CD14-positive monocyte (primary cell): Measurements from ENCODE around the gene PNKD. TPM values are rescaled to one million over a fixed set of nuclear protein-coding genes. Genes with fewer than 3 reads are reported as not detected.

Experiments
- DNase-seq, 3 donors: peaks; one replicate each; pipeline ENCODE4 v3.0.0-alpha.2; 2011 to 2022
- H2AFZ ChIP-seq: 2 replicates; pipeline ENCODE4 v1.6.0; 2012; ENCODE audit warnings: mild to moderate bottlenecking, low read depth, low read length, inconsistent platforms; ENCODE audit not compliant: insufficient read depth, poor library complexity, severe bottlenecking
- H3K27ac ChIP-seq, 2 donors: 1 replicate in 1 of 2; 2 replicates in 1 of 2; pipeline ENCODE4 v1.5.1; 2012 to 2013; ENCODE audit warnings: low read length in 2 of 2, control low read depth in 1 of 2, inconsistent platforms in 1 of 2, low read depth in 1 of 2, mild to moderate bottlenecking in 1 of 2
- H3K27me3 ChIP-seq, 2 donors: one replicate each; pipeline versions ENCODE4 v1.6.0 to v1.6.1; 2011 to 2013; ENCODE audit warnings: low read length in 2 of 2; ENCODE audit not compliant: control insufficient read depth in 2 of 2, insufficient read depth in 2 of 2
- H3K36me3 ChIP-seq, 2 donors: replicated peaks in 1 of 2; 1 replicate in 1 of 2; 2 replicates in 1 of 2; pipeline versions ENCODE4 v1.5.1 to v1.6.1; 2012 to 2013; ENCODE audit warnings: low read length in 2 of 2, control low read depth in 1 of 2, inconsistent platforms in 1 of 2, mild to moderate bottlenecking in 1 of 2; ENCODE audit not compliant: insufficient read depth in 2 of 2, control insufficient read depth in 1 of 2
- H3K4me1 ChIP-seq, 2 donors: 1 replicate in 1 of 2; 2 replicates in 1 of 2; pipeline versions ENCODE4 v1.5.1 to v1.6.1; 2012 to 2013; ENCODE audit warnings: low read length in 2 of 2, control low read depth in 1 of 2, inconsistent platforms in 1 of 2, mild to moderate bottlenecking in 1 of 2, moderate library complexity in 1 of 2; ENCODE audit not compliant: insufficient read depth in 2 of 2, control insufficient read depth in 1 of 2
- H3K4me2 ChIP-seq: replicated peaks from 2 replicates; pipeline ENCODE3; 2012; ENCODE audit warnings: low read length, moderate library complexity, mild to moderate bottlenecking; ENCODE audit not compliant: poor library complexity, severe bottlenecking; ENCODE audit errors: extremely low read depth
- H3K4me3 ChIP-seq, 3 experiments: fragments of 200-600 bp in 1 of 3; sonication (generic) in 1 of 3; replicated peaks in 1 of 3; 1 replicate in 2 of 3; 2 replicates in 1 of 3; pipeline ENCODE4 v1.5.1; 2011 to 2013; ENCODE audit warnings: low read length in 3 of 3, mild to moderate bottlenecking in 3 of 3, control low read depth in 2 of 3, low read depth in 2 of 3, inconsistent platforms in 1 of 3, moderate library complexity in 1 of 3
- H3K79me2 ChIP-seq: 2 replicates; pipeline ENCODE4 v1.6.0; 2012; ENCODE audit warnings: mild to moderate bottlenecking, control low read depth, inconsistent platforms, low read length, moderate library complexity; ENCODE audit not compliant: insufficient read depth
- H3K9ac ChIP-seq: 2 replicates; pipeline ENCODE4 v1.6.0; 2017; ENCODE audit warnings: low read length, mild to moderate bottlenecking; ENCODE audit not compliant: insufficient read depth, poor library complexity, severe bottlenecking
- H3K9me3 ChIP-seq, 2 donors: replicated peaks in 1 of 2; 1 replicate in 1 of 2; 2 replicates in 1 of 2; pipeline versions ENCODE4 v1.5.1 to v1.6.1; 2012 to 2013; ENCODE audit warnings: low read length in 2 of 2, control low read depth in 1 of 2; ENCODE audit not compliant: control insufficient read depth in 1 of 2, insufficient read depth in 1 of 2
- H4K20me1 ChIP-seq: 2 replicates; pipeline ENCODE4 v1.6.0; 2012; ENCODE audit warnings: mild to moderate bottlenecking, low read length, control low read depth, moderate library complexity; ENCODE audit not compliant: insufficient read depth
- H3K27ac Mint-ChIP-seq, 7 donors: one replicate each; pipeline ENCODE4 v1.8.0; 2020; ENCODE audit warnings: mild to moderate bottlenecking in 7 of 7, mixed read lengths in 7 of 7, moderate library complexity in 6 of 7, inconsistent platforms in 2 of 7
- H3K27me3 Mint-ChIP-seq, 3 donors: one replicate each; pipeline ENCODE4 v1.8.0; 2021 to 2022; ENCODE audit warnings: low read depth in 3 of 3, mild to moderate bottlenecking in 3 of 3, mixed read lengths in 3 of 3, moderate library complexity in 3 of 3, inconsistent platforms in 1 of 3
- H3K36me3 Mint-ChIP-seq, 2 donors: one replicate each; pipeline ENCODE4 v1.8.0; 2020; ENCODE audit warnings: mixed read lengths in 2 of 2, inconsistent platforms in 1 of 2, mild to moderate bottlenecking in 1 of 2
- H3K4me1 Mint-ChIP-seq: one replicate; pipeline ENCODE4 v1.8.0; 2020; ENCODE audit warnings: mild to moderate bottlenecking, mixed read lengths
- H3K4me3 Mint-ChIP-seq, 2 donors: one replicate each; pipeline ENCODE4 v1.8.0; 2020; ENCODE audit warnings: mild to moderate bottlenecking in 2 of 2, mixed read lengths in 2 of 2, moderate library complexity in 1 of 2
- H3K9me3 Mint-ChIP-seq, 7 donors: one replicate each; pipeline ENCODE4 v1.8.0; 2020 to 2022; ENCODE audit warnings: mixed read lengths in 7 of 7, mild to moderate bottlenecking in 6 of 7, moderate library complexity in 6 of 7, inconsistent platforms in 2 of 7
- WGBS: methylation state at CpG from one replicate; pipeline ENCODE4 v1.1.5; 2013; ENCODE audit warnings: missing lambda C conversion rate; ENCODE audit not compliant: insufficient coverage; 5-methylcytosine and 5-hydroxymethylcytosine counted together
- intact Hi-C, 2 donors: fragments of 100-400 bp; cut with micrococcal nuclease; formaldehyde crosslinking; loops; one replicate each; pipeline versions ENCODE4 v1.15.0 to v1.15.1; 2023
- polyA plus RNA-seq, 3 donors: library from polyadenylated mRNA; depleted of rRNA in 1 of 3; unstranded in 2 of 3; stranded (reverse) in 1 of 3; fragments of 300-500 nt in 2 of 3; fragments of >200 nt in 1 of 3; fragmentation: Illumina TruSeq in 2 of 3; gene quantifications; 1 replicate in 2 of 3; 2 replicates in 1 of 3; pipeline ENCODE4 v1.2.3, GENCODE V29; 2012 to 2021
- TF ChIP-seq, protein P1 (sequence below): fragments of 200-600 bp; IDR thresholded peaks from one replicate; pipeline ENCODE4 v1.8.0; 2022; ENCODE audit warnings: antibody characterized with exemption, mild to moderate bottlenecking

PNKD gene
- polyA plus RNA-seq, 3 donors, result 79.8 to 92.0 (median 88.2) TPM

DNA sequence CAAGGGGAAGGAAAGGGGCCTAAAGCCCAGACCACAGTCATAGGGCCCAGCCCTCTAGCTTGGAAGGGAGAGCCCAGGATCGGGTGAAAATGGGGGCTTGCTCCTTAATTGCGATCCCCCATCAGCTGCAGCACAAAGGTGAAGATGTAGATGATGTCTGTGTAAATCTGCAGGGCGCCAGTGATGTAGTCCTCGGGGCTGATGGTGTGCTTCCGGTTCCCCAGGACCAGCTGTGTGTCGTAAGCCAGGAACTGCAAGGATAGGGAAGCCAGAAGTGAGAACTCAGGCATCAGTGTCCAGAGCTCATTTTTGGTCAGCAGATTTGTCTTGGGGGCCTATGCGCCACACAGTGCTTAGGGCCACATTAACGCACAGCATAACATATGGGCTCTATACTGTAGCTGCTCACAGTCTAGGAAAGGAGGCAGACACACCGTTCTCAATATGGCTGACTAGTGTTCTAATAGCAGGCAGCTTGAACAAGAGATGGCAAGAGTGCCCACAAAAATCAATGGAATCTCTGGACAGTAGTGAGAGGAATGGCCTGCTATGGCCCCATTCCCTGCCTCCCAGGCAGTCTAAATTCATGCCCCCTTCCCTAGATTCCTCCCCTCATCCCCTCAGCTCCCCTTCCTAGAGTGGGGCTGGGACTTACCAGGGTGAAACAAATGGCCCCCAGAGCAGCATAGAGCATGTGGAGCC lies 5.2 kb downstream of the PNKD start:
- peaks cover 36 to 45% of the 10 kb centered on the region in 2 donors for H3K4me1 ChIP-seq
- TF ChIP-seq, protein P1, sequence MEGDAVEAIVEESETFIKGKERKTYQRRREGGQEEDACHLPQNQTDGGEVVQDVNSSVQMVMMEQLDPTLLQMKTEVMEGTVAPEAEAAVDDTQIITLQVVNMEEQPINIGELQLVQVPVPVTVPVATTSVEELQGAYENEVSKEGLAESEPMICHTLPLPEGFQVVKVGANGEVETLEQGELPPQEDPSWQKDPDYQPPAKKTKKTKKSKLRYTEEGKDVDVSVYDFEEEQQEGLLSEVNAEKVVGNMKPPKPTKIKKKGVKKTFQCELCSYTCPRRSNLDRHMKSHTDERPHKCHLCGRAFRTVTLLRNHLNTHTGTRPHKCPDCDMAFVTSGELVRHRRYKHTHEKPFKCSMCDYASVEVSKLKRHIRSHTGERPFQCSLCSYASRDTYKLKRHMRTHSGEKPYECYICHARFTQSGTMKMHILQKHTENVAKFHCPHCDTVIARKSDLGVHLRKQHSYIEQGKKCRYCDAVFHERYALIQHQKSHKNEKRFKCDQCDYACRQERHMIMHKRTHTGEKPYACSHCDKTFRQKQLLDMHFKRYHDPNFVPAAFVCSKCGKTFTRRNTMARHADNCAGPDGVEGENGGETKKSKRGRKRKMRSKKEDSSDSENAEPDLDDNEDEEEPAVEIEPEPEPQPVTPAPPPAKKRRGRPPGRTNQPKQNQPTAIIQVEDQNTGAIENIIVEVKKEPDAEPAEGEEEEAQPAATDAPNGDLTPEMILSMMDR, result no peak
- H3K4me2 ChIP-seq, result no peak overlapping the region
- Mint-ChIP-seq H3K27ac (peak overlapping the region; percentile 32 to 84 (median 59)), H3K27me3 (peaks cover 0 to 3% (median 0%) of the 10 kb centered on the region in 3 donors), H3K9me3 (peaks cover 0 to 1% (median 0%) of the 10 kb centered on the region in 7 donors), H3K4me3 (no peak overlapping the region), H3K4me1 (peaks cover 44% of the 10 kb centered on the region), H3K36me3 (peaks cover 67 to 76% of the 10 kb centered on the region in 2 donors)
- peaks cover 92% of the 10 kb centered on the region for H4K20me1 ChIP-seq
- peak in 2 of 3 donors; percentile 51 to 69 for DNase-seq
- intact Hi-C loops, result loop anchor here (10.0 kb wide), 2 partner anchors 189 to 289 kb away; partner anchors contain the start of genes CNOT9 (in 1 of the 2) and USP37 (in 1 of the 2)
- H2AFZ ChIP-seq, result no peak overlapping the region
- no peak overlapping the region for H3K9ac ChIP-seq
- no peaks in the 10 kb centered on the region for H3K27me3 ChIP-seq
- H3K79me2 ChIP-seq, result peaks cover 73% of the 10 kb centered on the region
- no peaks in the 10 kb centered on the region for H3K9me3 ChIP-seq
- H3K4me3 ChIP-seq, result no peak overlapping the region
- peaks cover 71 to 75% of the 10 kb centered on the region in 2 donors for H3K36me3 ChIP-seq
- peak overlapping the region; percentile 31 to 65 for H3K27ac ChIP-seq
- WGBS, result 63% methylated on average over 7 of the region's 9 CpGs

DNA sequence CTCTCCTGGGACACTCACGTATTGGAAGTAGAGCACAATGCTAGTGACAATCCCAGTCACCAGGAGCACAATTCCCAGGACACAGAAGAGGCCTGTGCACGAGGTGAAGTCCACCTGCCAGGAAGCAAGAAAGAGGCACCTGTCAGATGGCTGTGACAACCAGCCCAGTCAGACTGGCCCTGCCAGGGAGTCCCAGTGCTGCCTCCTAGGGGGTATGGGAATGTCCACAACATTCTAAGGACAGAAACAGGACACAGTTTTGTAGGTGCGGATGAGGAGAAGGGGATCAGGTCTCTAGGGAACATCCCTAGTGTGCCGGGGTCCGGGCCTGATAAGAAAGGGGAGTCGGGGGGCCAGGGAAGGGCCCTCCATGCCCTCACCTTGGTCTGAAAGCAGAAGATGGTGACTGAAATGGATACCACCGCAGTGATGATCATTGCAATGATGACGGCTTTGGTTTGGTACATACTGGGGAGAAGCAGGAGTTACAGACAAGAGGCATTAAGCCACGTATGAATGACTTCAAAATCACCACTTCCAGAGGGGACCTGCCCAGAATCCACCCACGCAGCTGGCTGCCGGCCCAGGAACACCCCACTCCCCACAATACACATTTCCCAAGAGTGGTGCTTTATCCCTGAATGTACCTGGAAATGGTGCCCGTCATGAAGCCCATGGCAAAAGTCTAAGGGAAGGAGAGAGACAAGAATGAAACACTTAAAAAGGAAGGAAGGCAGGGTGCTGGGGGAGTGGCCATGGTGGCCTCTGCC lies 6.9 kb downstream of the PNKD start:
- Histone ChIP-seq H3K4me3 (no peak overlapping the region), H2AFZ (no peak overlapping the region), H3K4me2 (no peak overlapping the region), H3K36me3 (peaks cover 86 to 91% of the 10 kb centered on the region in 2 donors), H3K27me3 (no peaks in the 10 kb centered on the region), H3K9ac (no peak overlapping the region), H3K79me2 (peaks cover 68% of the 10 kb centered on the region), H3K4me1 (peaks cover 19 to 30% of the 10 kb centered on the region in 2 donors), H3K27ac (peak overlapping the region in 1 of 2 donors; percentile 65), H3K9me3 (no peaks in the 10 kb centered on the region), H4K20me1 (peaks cover 99% of the 10 kb centered on the region)
- peak overlapping the region; percentile 42 to 82 (median 54) for H3K27ac Mint-ChIP-seq
- no peak for DNase-seq
- H3K36me3 Mint-ChIP-seq, result peaks cover 76 to 92% of the 10 kb centered on the region in 2 donors
- H3K4me3 Mint-ChIP-seq, result no peak overlapping the region
- peaks cover 0 to 1% (median 0%) of the 10 kb centered on the region in 7 donors for H3K9me3 Mint-ChIP-seq
- TF ChIP-seq, protein P1, result no peak
- intact Hi-C loops, result loop anchor here (10.0 kb wide), 2 partner anchors 188 to 288 kb away; partner anchors contain the start of genes CNOT9 (in 1 of the 2) and USP37 (in 1 of the 2)
- H3K4me1 Mint-ChIP-seq, result peaks cover 28% of the 10 kb centered on the region
- 90% methylated on average over 10 of the region's 12 CpGs for WGBS
- H3K27me3 Mint-ChIP-seq, result no peaks in the 10 kb centered on the region
